HUES64 (cell line): ENCODE measurements around the gene UST.

Experiments used
- H3K27ac ChIP-seq: 2 replicates; pipeline ENCODE4 v1.7.0; 2013; ENCODE audit warnings: low read depth, low read length, inconsistent platforms
- H3K27me3 ChIP-seq: 2 replicates; pipeline ENCODE4 v1.6.1; 2013; ENCODE audit warnings: mild to moderate bottlenecking, low read length; ENCODE audit not compliant: insufficient read depth
- H3K36me3 ChIP-seq: 2 replicates; pipeline ENCODE4 v1.6.1; 2013; ENCODE audit warnings: mild to moderate bottlenecking, low read length; ENCODE audit not compliant: insufficient read depth
- H3K4me1 ChIP-seq: 2 replicates; pipeline ENCODE4 v1.6.1; 2013; ENCODE audit warnings: mild to moderate bottlenecking, low read length, moderate library complexity; ENCODE audit not compliant: insufficient read depth
- H3K4me3 ChIP-seq: 2 replicates; pipeline ENCODE4 v1.5.1; 2013; ENCODE audit warnings: mild to moderate bottlenecking, low read length, moderate library complexity
- H3K9ac ChIP-seq: 2 replicates; pipeline ENCODE4 v1.6.1; 2013; ENCODE audit warnings: mild to moderate bottlenecking, low read depth, low read length
- H3K9me3 ChIP-seq: 2 replicates; pipeline ENCODE4 v1.6.1; 2013; ENCODE audit warnings: low read depth, low read length; ENCODE audit not compliant: insufficient read depth
- WGBS: fragments of 150-250, 120-280 bp; methylation state at CpG from one replicate; pipeline ENCODE4 v1.1.7; 2013; ENCODE audit warnings: missing lambda C conversion rate; 5-methylcytosine and 5-hydroxymethylcytosine counted together

The UST gene

DNA sequence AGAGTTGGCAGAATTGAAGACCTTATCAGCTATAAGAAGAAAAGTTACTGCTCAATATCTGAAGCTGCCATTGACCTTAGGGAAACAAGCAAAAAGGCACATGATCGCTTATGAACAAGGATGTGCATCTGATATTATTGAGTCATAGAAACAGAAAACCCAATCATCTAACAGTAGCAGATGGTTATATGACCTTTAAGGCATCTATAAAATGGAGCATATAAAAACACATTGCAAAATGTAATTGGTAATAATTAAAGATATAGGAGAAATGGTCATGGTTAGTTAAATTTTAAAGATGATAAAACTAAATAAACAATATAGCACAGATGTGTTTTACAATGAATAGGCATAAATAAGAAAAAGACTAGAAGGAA is 310.6 kb downstream of the UST start:
- H3K4me3 ChIP-seq = no peak overlapping the region
- H3K27ac ChIP-seq = no peak overlapping the region
- H3K9me3 ChIP-seq = no peaks in the 10 kb centered on the region
- no peak overlapping the region for H3K9ac ChIP-seq
- 100% methylated on average over 1 of the region's 1 CpG for WGBS
- H3K4me1 ChIP-seq = 0 out of 2 replicates have a peak, but pooled peaks cover 5% of the 10 kb centered on the region
- no peaks in the 10 kb centered on the region for H3K27me3 ChIP-seq
- H3K36me3 ChIP-seq = no peaks in the 10 kb centered on the region

- H3K9me3 ChIP-seq = no peaks in the 10 kb centered on the region
- no peaks in the 10 kb centered on the region for H3K27me3 ChIP-seq
- no peak overlapping the region for H3K9ac ChIP-seq
- H3K36me3 ChIP-seq = no peaks in the 10 kb centered on the region
- H3K4me3 ChIP-seq = no peak overlapping the region
- 0 out of 2 replicates have a peak, but pooled peaks cover 5% of the 10 kb centered on the region for H3K4me1 ChIP-seq
- no peak overlapping the region for H3K27ac ChIP-seq
- 81% methylated on average over 5 of the region's 7 CpGs for WGBS
Measured at GRCh38 chr6:149059557-149059956, 312.7 kb downstream of the UST start.

DNA sequence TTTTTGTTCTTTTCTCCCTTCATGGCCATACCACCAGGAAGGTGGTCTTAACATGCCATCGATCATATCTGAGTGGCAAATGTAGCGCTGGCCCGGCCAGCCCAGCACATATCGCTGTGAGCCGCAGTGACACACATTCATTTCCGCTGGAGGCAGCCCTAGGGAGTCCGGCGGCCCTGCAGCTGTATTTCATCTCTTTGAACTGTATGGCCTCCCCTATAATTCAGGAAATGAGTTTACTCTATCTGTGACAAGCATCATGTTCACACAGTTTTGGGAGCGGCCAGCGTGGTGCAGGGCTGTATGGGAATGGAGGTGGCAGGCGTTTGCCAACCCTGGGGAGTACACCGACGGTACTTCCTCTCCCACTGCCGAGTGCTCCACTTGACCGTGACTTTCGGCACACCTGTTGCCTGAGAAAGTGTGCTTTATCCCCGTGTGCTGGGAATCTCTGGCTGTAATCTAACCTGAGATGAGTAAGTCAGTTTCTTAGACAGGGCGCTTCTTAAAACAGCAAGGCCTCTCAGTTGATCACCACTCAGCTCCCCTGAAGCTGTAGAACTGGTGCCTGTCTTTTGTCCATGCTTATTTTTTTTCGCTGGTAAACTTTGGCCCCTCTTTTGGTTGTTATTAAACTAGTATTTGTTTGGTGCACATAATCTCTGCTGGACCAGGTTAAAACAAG is 313.6 kb downstream of the UST start:
- Histone ChIP-seq H3K9me3 (no peaks in the 10 kb centered on the region), H3K36me3 (no peaks in the 10 kb centered on the region), H3K27ac (no peak overlapping the region), H3K4me1 (0 out of 2 replicates have a peak, but pooled peaks cover 3% of the 10 kb centered on the region), H3K4me3 (no peak overlapping the region), H3K9ac (no peak overlapping the region), H3K27me3 (no peaks in the 10 kb centered on the region)
- 92% methylated on average over 19 of the region's 19 CpGs for WGBS

DNA sequence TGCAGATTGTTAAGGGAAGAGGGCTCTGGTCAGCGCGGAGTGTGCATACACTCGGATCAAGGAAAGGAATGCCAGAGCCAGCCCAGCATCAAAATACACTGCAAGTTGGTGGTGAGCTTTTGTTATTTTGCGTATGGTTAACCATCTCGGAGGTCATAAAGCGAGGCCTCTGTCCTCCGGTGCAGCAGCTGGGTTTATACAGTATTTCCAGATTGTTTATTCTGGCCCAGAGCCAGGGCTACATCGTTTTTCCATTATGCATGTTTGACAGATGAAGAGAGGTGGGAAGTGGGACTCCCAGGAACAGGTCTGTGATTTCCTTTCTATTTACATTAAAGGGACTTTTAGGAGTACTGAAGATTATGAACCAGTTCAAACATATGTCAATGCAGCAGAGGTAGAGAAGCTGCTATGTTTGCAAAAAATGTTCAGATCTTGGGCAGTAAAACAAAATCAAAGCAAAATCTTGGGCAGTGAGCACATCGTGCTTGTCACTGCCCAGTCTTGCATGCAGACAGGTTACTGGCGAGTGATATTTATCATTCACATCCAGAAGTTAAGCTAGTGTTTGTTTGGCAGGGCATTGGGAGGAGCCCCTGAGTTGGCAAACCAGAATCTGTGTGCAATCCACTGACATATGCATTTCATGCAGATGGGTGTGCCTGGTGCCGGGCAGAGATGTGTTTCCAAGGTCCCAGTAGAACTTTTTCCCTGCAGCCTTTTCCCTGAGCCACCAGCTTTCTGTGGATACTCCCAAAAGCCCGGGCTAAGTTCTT is 314.3 kb downstream of the UST start:
- no peak overlapping the region for H3K4me3 ChIP-seq
- no peak overlapping the region for H3K27ac ChIP-seq
- no peaks in the 10 kb centered on the region for H3K4me1 ChIP-seq
- H3K9ac ChIP-seq = no peak overlapping the region
- no peaks in the 10 kb centered on the region for H3K27me3 ChIP-seq
- 94% methylated on average over 12 of the region's 12 CpGs for WGBS
- H3K9me3 ChIP-seq = no peaks in the 10 kb centered on the region
- H3K36me3 ChIP-seq = no peaks in the 10 kb centered on the region

DNA sequence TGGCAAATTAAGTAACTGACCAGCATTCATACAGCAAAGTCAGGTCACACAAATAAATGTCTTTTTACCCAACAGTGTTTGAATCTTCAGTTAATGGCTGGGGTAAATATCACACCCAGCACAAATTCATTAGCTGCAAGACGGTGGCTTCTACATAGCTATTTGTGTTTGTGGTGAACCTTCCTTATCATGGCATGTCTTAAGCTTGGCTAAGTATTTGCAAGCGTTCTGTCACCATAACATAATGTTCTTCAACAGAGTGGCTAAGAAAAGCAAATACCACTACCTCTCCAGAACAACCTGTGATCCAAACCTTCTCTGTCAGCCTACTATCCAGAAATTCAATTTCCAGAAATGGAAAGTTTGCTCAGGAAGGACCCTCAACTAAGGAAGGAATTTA is 315.1 kb downstream of the UST start:
- Histone ChIP-seq H3K9ac (no peak overlapping the region), H3K27ac (no peak overlapping the region), H3K4me3 (no peak overlapping the region), H3K4me1 (no peaks in the 10 kb centered on the region), H3K27me3 (no peaks in the 10 kb centered on the region), H3K36me3 (no peaks in the 10 kb centered on the region), H3K9me3 (no peaks in the 10 kb centered on the region)
- 97% methylated on average over 2 of the region's 2 CpGs for WGBS

DNA sequence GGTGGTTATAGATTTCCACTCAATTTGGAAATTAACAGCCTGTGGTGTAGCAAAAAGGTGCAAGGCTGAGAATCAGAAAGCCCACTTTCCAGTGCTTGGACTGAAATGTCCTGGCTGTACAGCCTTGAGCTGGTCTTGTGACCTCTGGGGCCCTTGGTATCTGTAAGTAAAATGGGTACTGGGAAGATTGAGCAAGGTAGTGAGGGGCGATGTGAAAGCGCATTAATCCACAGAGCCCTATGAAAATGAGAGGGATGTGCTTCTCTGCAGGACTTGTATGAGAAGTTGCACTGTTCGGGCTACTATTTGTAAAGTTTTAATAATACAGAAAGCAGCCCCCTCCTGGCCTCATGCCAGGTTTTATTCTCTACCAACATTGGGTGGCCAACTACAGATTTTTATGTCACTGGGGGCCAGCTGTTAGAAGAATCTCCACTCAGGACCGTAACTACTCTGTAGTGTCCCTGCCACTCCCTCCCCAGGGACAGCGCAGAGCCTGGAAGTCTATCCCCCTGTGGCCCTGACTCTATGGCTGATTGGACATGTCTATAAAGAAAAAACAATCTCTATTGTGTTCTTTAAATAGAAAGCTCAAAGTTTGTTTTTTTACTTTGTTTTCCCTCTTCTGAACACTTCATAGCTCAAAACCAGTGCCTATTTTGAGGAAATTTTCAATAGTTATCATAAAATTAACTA is 316.0 kb downstream of the UST start:
- no peaks in the 10 kb centered on the region for H3K27me3 ChIP-seq
- H3K9ac ChIP-seq = no peak overlapping the region
- WGBS = 95% methylated on average over 5 of the region's 5 CpGs
- no peaks in the 10 kb centered on the region for H3K36me3 ChIP-seq
- H3K4me1 ChIP-seq = no peaks in the 10 kb centered on the region
- H3K4me3 ChIP-seq = no peak overlapping the region
- no peaks in the 10 kb centered on the region for H3K9me3 ChIP-seq
- H3K27ac ChIP-seq = no peak overlapping the region

GRCh38 chr6:149063468-149063867 is 316.6 kb downstream of the UST start:
- Histone ChIP-seq H3K36me3 (no peaks in the 10 kb centered on the region), H3K27me3 (no peaks in the 10 kb centered on the region), H3K9me3 (no peaks in the 10 kb centered on the region), H3K9ac (no peak overlapping the region), H3K4me1 (no peaks in the 10 kb centered on the region), H3K27ac (no peak overlapping the region), H3K4me3 (no peak overlapping the region)
- 93% methylated on average over 3 of the region's 3 CpGs for WGBS

DNA sequence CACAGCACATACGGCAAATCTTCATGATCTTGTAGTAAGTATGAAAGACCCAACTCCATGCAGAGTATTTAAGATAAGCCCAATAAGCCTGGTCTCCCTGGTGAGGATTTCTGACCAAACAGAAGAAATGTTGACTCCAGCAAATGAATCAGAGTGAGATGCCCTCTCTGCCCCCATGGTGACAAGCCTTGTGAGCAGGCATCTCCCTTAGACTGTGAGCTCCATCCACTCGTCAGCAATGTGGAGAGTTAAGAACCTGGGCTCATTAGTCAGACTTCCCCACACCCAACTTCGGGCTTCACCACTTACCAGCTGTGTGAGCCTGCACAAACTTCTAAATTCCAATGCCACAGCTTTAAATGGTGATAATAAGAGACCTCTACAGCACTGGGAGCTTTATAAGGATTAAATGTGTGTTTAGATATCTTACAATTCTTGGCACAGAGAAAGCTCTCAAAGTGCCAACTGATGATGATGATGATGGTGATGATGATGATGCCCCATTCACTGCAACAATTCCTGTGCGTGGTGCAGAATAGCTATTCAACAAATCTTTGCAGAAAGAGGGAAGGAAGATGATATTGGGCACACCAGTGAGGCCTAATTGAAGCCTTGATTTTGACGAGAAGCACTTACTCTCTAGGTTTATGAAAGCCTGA is 317.3 kb downstream of the UST start:
- Histone ChIP-seq H3K9ac (no peak overlapping the region), H3K9me3 (no peaks in the 10 kb centered on the region), H3K27ac (no peak overlapping the region), H3K27me3 (no peaks in the 10 kb centered on the region), H3K4me3 (no peak overlapping the region), H3K4me1 (no peaks in the 10 kb centered on the region), H3K36me3 (no peaks in the 10 kb centered on the region)
- WGBS = 92% methylated on average over 5 of the region's 5 CpGs

- H3K4me1 ChIP-seq = no peaks in the 10 kb centered on the region
- 87% methylated on average over 7 of the region's 7 CpGs for WGBS
- no peak overlapping the region for H3K9ac ChIP-seq
- no peak overlapping the region for H3K4me3 ChIP-seq
- H3K9me3 ChIP-seq = no peaks in the 10 kb centered on the region
- no peaks in the 10 kb centered on the region for H3K36me3 ChIP-seq
- no peak overlapping the region for H3K27ac ChIP-seq
- H3K27me3 ChIP-seq = no peaks in the 10 kb centered on the region
Measured at GRCh38 chr6:149064660-149065015, 317.8 kb downstream of the UST start.

DNA sequence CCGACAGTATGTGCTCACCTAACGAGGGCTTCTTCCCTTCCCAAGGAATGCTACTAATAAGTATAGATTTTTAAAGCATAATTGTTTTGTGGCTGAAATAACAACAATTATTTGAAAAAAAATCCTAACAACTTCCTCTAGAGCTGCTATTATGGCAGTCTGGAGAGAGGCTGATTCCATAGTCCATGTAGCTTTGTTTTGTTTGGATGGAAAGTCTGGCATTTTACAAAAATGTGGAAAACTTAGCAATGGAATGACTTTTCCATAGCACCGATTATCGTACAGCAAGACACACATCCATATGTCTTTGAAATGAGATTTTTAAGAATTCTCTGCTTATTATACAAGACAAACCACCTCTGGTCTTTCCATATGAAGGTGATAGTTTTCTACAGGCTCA is 318.3 kb downstream of the UST start:
- no peak overlapping the region for H3K9ac ChIP-seq
- H3K4me3 ChIP-seq = no peak overlapping the region
- no peak overlapping the region for H3K27ac ChIP-seq
- no peaks in the 10 kb centered on the region for H3K9me3 ChIP-seq
- H3K4me1 ChIP-seq = no peaks in the 10 kb centered on the region
- WGBS = 91% methylated on average over 1 of the region's 4 CpGs
- no peaks in the 10 kb centered on the region for H3K36me3 ChIP-seq
- no peaks in the 10 kb centered on the region for H3K27me3 ChIP-seq
